Measurements from ENCODE around the gene SLC9A3. TPM values are rescaled to one million over a fixed set of nuclear protein-coding genes. Genes with fewer than 3 reads are reported as not detected.

The SLC9A3 gene
- total RNA-seq, 1 donor from 2014 or later = 1.6 TPM

GRCh38 chr5:532521-533242, 8.4 kb upstream of the SLC9A3 start:
- TF ChIP-seq, protein P1, sequence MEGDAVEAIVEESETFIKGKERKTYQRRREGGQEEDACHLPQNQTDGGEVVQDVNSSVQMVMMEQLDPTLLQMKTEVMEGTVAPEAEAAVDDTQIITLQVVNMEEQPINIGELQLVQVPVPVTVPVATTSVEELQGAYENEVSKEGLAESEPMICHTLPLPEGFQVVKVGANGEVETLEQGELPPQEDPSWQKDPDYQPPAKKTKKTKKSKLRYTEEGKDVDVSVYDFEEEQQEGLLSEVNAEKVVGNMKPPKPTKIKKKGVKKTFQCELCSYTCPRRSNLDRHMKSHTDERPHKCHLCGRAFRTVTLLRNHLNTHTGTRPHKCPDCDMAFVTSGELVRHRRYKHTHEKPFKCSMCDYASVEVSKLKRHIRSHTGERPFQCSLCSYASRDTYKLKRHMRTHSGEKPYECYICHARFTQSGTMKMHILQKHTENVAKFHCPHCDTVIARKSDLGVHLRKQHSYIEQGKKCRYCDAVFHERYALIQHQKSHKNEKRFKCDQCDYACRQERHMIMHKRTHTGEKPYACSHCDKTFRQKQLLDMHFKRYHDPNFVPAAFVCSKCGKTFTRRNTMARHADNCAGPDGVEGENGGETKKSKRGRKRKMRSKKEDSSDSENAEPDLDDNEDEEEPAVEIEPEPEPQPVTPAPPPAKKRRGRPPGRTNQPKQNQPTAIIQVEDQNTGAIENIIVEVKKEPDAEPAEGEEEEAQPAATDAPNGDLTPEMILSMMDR (IDR thresholded peaks at IDR 0.05; ENCODE audit: insufficient read depth, low read length, severe bottlenecking) = no peak
- DNase-seq (ENCODE audit: low read depth) (no peak), FAIRE-seq (no peak)
- Histone ChIP-seq H3K36me3 (ENCODE audit: control insufficient read depth, insufficient read depth, low read length) (no peaks in the 10 kb centered on the region), H3K4me3 (ENCODE audit: low read depth, low read length) (no peak overlapping the region), H3K27me3 (ENCODE audit: control insufficient read depth, insufficient read depth, low read length) (peaks cover 26% of the 10 kb centered on the region)

DNA sequence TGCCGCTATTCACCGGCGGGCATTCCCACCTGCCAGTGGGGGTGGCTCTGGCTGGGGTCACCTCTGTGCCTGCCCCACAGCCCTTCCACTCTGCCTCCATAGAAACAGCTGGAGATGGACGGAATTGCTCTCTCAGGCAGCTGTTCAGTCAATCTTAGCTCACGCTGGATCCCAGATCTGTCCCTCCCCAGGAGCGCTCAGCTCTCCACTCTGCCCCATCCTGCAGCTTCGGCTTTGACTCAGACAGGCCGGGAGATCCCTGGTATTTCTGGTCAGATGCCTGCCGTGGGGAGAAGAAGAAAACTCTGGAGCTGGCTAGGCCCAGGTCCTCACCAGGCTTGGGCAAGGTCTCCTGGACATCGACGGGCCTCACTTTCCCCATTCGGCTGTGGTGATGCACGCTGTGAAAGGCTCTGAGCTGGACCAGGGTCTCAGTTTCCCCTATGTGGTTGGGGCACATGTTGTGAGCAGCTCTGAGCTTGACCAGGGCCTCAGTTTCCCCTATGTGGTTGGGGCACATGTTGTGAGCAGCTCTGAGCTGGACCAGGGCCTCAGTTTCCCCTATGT, 7.6 kb upstream of the SLC9A3 start:
- DNase-seq (ENCODE audit: low read depth) (no peak), FAIRE-seq (no peak)
- Histone ChIP-seq H3K4me3 (ENCODE audit: low read depth, low read length) (no peak overlapping the region), H3K36me3 (ENCODE audit: control insufficient read depth, insufficient read depth, low read length) (no peaks in the 10 kb centered on the region), H3K27me3 (ENCODE audit: control insufficient read depth, insufficient read depth, low read length) (peaks cover 28% of the 10 kb centered on the region)
- TF ChIP-seq, protein P1 (IDR thresholded peaks at IDR 0.05; ENCODE audit: insufficient read depth, low read length, severe bottlenecking) = no peak

- H3K4me3 ChIP-seq (ENCODE audit: low read depth, low read length) = no peak overlapping the region
- no peaks in the 10 kb centered on the region for H3K36me3 ChIP-seq (ENCODE audit: control insufficient read depth, insufficient read depth, low read length)
- no peak for FAIRE-seq
- TF ChIP-seq, protein P1 (IDR thresholded peaks at IDR 0.05; ENCODE audit: insufficient read depth, low read length, severe bottlenecking) = no peak
- DNase-seq (ENCODE audit: low read depth) = no peak
- H3K27me3 ChIP-seq (ENCODE audit: control insufficient read depth, insufficient read depth, low read length) = peaks cover 33% of the 10 kb centered on the region
Measured at GRCh38 chr5:531101-531748, 7.0 kb upstream of the SLC9A3 start.

- Histone ChIP-seq H3K27me3 (ENCODE audit: control insufficient read depth, insufficient read depth, low read length) (peaks cover 41% of the 10 kb centered on the region), H3K36me3 (ENCODE audit: control insufficient read depth, insufficient read depth, low read length) (no peaks in the 10 kb centered on the region), H3K4me3 (ENCODE audit: low read depth, low read length) (no peak overlapping the region)
- FAIRE-seq (no peak), DNase-seq (ENCODE audit: low read depth) (no peak)
- TF ChIP-seq, protein P1 (IDR thresholded peaks at IDR 0.05; ENCODE audit: insufficient read depth, low read length, severe bottlenecking) = no peak
Measured at GRCh38 chr5:530001-530955, 6.0 kb upstream of the SLC9A3 start.

GRCh38 chr5:528629-529511, 4.6 kb upstream of the SLC9A3 start:
- DNase-seq (ENCODE audit: low read depth) (no peak), FAIRE-seq (no peak)
- Histone ChIP-seq H3K27me3 (ENCODE audit: control insufficient read depth, insufficient read depth, low read length) (peaks cover 50% of the 10 kb centered on the region), H3K4me3 (ENCODE audit: low read depth, low read length) (no peak overlapping the region), H3K36me3 (ENCODE audit: control insufficient read depth, insufficient read depth, low read length) (no peaks in the 10 kb centered on the region)
- TF ChIP-seq, protein P1 (IDR thresholded peaks at IDR 0.05; ENCODE audit: insufficient read depth, low read length, severe bottlenecking) = no peak
